ENCODE measurements around the gene PSMB7.

The PSMB7 gene

GRCh38 chr9:124365036-124365435, 50.2 kb downstream of the PSMB7 start:
- no peaks in the 10 kb centered on the region for H3K36me3 ChIP-seq (ENCODE audit: low read length)
- H3K27ac ChIP-seq (ENCODE audit: low read depth, low read length): no peak overlapping the region
- H3K9me3 ChIP-seq (ENCODE audit: insufficient read depth, low read length): no peaks in the 10 kb centered on the region
- H3K9me2 ChIP-seq (replicated peaks; ENCODE audit: insufficient read depth, low read length): no peaks in the 10 kb centered on the region
- H4K20me1 ChIP-seq (ENCODE audit: low read depth, low read length): no peaks in the 10 kb centered on the region
- no peak overlapping the region for H3K4me3 ChIP-seq (ENCODE audit: insufficient read depth, low read length, poor library complexity, severe bottlenecking)
- H3K27me3 ChIP-seq (ENCODE audit: low read length): no peaks in the 10 kb centered on the region
- H3K79me2 ChIP-seq (ENCODE audit: insufficient read depth, low read length): 0 out of 2 replicates have a peak, but pooled peaks cover 4% of the 10 kb centered on the region
- H3K4me2 ChIP-seq (ENCODE audit: low read depth, low read length, poor library complexity, severe bottlenecking): no peak overlapping the region
- H3F3A ChIP-seq (ENCODE audit: insufficient read depth): peaks cover 6% of the 10 kb centered on the region; the same call in 1 of the 2 replicates
- TF ChIP-seq CTCF (IDR thresholded peaks at IDR 0.05; ENCODE audit: insufficient read depth, low read length, poor library complexity, severe bottlenecking): no peak
- no peak for TF ChIP-seq EZH2phosphoT487 (conservative IDR thresholded peaks at IDR 0.05; ENCODE audit: low read length)
- no peak overlapping the region for H2AFZ ChIP-seq (ENCODE audit: low read depth, low read length, severe bottlenecking)
- no peak overlapping the region for H3K9ac ChIP-seq (ENCODE audit: low read length)

- Histone ChIP-seq H3K9me3 (ENCODE audit: insufficient read depth, low read length) (no peaks in the 10 kb centered on the region), H3K9ac (ENCODE audit: low read length) (no peak overlapping the region), H3K4me2 (ENCODE audit: low read depth, low read length, poor library complexity, severe bottlenecking) (no peak overlapping the region), H4K20me1 (ENCODE audit: low read depth, low read length) (0 out of 2 replicates have a peak, but pooled peaks cover 6% of the 10 kb centered on the region), H2AFZ (ENCODE audit: low read depth, low read length, severe bottlenecking) (no peak overlapping the region), H3K4me3 (ENCODE audit: insufficient read depth, low read length, poor library complexity, severe bottlenecking) (no peak overlapping the region), H3K9me2 (replicated peaks; ENCODE audit: insufficient read depth, low read length) (no peaks in the 10 kb centered on the region), H3K27me3 (ENCODE audit: low read length) (no peaks in the 10 kb centered on the region), H3K36me3 (ENCODE audit: low read length) (no peaks in the 10 kb centered on the region), H3F3A (ENCODE audit: insufficient read depth) (peaks cover 14% of the 10 kb centered on the region), H3K79me2 (ENCODE audit: insufficient read depth, low read length) (0 out of 2 replicates have a peak, but pooled peaks cover 3% of the 10 kb centered on the region), H3K27ac (ENCODE audit: low read depth, low read length) (no peak overlapping the region)
- TF ChIP-seq CTCF (IDR thresholded peaks at IDR 0.05; ENCODE audit: insufficient read depth, low read length, poor library complexity, severe bottlenecking): no peak
- TF ChIP-seq EZH2phosphoT487 (conservative IDR thresholded peaks at IDR 0.05; ENCODE audit: low read length): no peak
Observed at GRCh38 chr9:124364141-124364540, 51.1 kb downstream of the PSMB7 start.

GRCh38 chr9:124363326-124364096, 51.7 kb downstream of the PSMB7 start:
- no peaks in the 10 kb centered on the region for H3K9me3 ChIP-seq (ENCODE audit: insufficient read depth, low read length)
- H3K27me3 ChIP-seq (ENCODE audit: low read length): no peaks in the 10 kb centered on the region
- H3F3A ChIP-seq (ENCODE audit: insufficient read depth): peaks cover 20% of the 10 kb centered on the region
- 0 out of 2 replicates have a peak, but pooled peaks cover 6% of the 10 kb centered on the region for H4K20me1 ChIP-seq (ENCODE audit: low read depth, low read length)
- no peak overlapping the region for H3K27ac ChIP-seq (ENCODE audit: low read depth, low read length)
- H3K4me2 ChIP-seq (ENCODE audit: low read depth, low read length, poor library complexity, severe bottlenecking): no peak overlapping the region
- H3K36me3 ChIP-seq (ENCODE audit: low read length): no peaks in the 10 kb centered on the region
- no peak overlapping the region for H3K4me3 ChIP-seq (ENCODE audit: insufficient read depth, low read length, poor library complexity, severe bottlenecking)
- H2AFZ ChIP-seq (ENCODE audit: low read depth, low read length, severe bottlenecking): no peak overlapping the region
- TF ChIP-seq CTCF (IDR thresholded peaks at IDR 0.05; ENCODE audit: insufficient read depth, low read length, poor library complexity, severe bottlenecking): no peak
- TF ChIP-seq EZH2phosphoT487 (conservative IDR thresholded peaks at IDR 0.05; ENCODE audit: low read length): no peak
- no peaks in the 10 kb centered on the region for H3K9me2 ChIP-seq (replicated peaks; ENCODE audit: insufficient read depth, low read length)
- no peak overlapping the region for H3K9ac ChIP-seq (ENCODE audit: low read length)
- H3K79me2 ChIP-seq (ENCODE audit: insufficient read depth, low read length): 0 out of 2 replicates have a peak, but pooled peaks cover 3% of the 10 kb centered on the region
